ENCODE data around the gene CERS4.
A peak's percentile ranks its signal among the peaks of the same experiment; 100 is the strongest.

CERS4 gene

DNA sequence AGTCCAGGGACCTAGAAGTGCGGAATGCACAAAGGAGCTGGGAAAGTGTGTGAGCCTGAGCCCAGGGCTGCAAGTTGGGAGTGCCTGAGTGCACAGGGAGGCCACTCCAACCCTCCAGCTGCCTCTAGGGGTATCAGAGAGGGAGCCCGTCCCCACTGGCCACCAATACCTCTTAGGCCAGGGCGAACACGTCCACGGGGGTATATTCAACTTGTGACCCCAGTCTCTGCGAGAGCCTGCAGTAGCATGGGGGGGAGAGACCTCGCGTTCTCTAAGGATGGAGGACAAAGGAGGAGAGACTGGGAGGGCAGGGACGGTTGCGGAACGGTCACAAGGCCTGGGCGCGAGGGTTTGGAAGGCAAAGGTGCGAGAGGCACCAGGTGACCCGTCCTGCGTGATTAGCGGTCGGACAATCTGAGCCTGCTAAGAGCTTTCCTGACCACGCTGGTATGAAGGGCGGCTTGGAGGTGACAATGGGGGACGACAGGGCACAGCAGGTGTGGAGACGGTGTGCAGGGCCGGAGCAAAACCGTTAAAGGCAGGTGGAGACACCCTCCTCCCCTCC is 98.3 kb downstream of the CERS4 start:
- TF ChIP-seq, protein P1, sequence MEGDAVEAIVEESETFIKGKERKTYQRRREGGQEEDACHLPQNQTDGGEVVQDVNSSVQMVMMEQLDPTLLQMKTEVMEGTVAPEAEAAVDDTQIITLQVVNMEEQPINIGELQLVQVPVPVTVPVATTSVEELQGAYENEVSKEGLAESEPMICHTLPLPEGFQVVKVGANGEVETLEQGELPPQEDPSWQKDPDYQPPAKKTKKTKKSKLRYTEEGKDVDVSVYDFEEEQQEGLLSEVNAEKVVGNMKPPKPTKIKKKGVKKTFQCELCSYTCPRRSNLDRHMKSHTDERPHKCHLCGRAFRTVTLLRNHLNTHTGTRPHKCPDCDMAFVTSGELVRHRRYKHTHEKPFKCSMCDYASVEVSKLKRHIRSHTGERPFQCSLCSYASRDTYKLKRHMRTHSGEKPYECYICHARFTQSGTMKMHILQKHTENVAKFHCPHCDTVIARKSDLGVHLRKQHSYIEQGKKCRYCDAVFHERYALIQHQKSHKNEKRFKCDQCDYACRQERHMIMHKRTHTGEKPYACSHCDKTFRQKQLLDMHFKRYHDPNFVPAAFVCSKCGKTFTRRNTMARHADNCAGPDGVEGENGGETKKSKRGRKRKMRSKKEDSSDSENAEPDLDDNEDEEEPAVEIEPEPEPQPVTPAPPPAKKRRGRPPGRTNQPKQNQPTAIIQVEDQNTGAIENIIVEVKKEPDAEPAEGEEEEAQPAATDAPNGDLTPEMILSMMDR (IDR thresholded peaks at IDR 0.05; ENCODE audit: low read length, missing control alignments), result no peak
- DNase-seq (ENCODE audit: low read depth), result no peak
- H3K4me3 ChIP-seq (replicated peaks; ENCODE audit: low read depth, low read length), result peak overlapping the region; percentile 66

DNA sequence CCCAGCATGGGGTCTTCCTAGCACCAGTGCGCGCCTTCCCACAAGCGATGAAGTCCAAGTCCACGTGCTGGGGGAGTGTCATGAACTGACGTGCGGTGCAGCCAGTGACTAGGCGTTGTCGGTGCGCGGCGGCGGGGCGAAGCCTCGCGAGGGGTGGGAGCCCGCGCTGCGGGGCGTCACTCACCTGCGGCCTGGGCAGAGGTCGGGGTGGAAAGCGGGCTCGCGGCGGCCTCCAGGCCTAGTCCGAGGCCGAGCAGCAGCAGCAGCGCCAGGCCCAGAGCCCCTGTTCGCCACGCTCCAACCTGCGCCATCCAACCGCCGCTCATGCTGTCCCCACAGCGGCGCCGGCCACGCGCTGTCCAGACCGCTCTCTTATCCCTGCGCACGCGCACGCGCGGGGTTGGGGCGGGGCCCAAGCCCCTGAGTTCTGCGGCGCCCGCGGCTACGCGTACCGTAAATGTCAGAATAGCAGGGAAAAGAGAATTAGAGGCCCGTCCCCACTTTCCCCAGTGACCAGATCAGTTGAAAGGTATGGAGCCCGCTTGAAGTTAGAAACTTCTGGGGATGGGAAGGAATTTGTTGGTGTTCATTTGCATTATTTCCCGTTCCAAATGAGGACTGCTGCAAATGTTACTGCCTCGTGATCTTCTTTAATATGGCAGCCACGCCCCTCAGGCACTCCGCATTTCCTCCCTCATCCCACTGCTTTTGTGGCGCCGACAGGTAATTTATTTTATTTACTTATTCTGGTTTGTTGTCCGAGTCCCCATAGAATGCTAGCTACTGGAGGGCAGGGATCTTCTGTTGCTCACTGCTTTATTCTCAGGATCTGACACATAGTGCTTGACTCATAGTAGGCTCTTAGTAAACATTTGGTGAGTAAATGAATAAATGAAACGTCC is 99.0 kb downstream of the CERS4 start, which contains the start of gene CD320:
CD320 (minus strand) TSS at position 394 of the 902 bp plus-strand sequence; CDS start at position 326, 68 bp downstream.
- DNase-seq (ENCODE audit: low read depth), result peak; percentile 90
- peak within 1 kb of the TSS; percentile 66 for H3K4me3 ChIP-seq (replicated peaks; ENCODE audit: low read depth, low read length)
- TF ChIP-seq, protein P1 (IDR thresholded peaks at IDR 0.05; ENCODE audit: low read length, missing control alignments), result no peak

DNA sequence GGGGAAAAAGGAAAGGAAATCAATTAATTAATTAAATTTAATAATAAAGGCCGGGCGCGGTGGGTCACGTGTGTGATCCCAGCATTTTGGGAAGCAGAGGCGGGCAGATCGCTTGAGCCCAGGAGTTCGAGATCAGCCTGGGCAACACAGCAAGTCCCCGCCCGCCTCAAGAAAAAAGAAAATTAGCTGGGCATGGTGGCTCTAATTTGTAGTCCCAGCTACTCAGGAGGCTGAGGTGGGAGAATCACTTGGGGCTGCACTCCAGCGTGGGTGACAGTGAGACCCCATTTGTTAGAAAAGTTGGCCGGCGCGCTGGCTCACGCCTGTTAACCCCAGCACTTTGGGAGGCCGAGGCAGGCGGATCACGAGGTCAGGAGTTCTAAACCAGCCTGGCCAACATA is 99.7 kb downstream of the CERS4 start:
- DNase-seq (ENCODE audit: low read depth), result no peak
- peak overlapping the region; percentile 66 for H3K4me3 ChIP-seq (replicated peaks; ENCODE audit: low read depth, low read length)

DNA sequence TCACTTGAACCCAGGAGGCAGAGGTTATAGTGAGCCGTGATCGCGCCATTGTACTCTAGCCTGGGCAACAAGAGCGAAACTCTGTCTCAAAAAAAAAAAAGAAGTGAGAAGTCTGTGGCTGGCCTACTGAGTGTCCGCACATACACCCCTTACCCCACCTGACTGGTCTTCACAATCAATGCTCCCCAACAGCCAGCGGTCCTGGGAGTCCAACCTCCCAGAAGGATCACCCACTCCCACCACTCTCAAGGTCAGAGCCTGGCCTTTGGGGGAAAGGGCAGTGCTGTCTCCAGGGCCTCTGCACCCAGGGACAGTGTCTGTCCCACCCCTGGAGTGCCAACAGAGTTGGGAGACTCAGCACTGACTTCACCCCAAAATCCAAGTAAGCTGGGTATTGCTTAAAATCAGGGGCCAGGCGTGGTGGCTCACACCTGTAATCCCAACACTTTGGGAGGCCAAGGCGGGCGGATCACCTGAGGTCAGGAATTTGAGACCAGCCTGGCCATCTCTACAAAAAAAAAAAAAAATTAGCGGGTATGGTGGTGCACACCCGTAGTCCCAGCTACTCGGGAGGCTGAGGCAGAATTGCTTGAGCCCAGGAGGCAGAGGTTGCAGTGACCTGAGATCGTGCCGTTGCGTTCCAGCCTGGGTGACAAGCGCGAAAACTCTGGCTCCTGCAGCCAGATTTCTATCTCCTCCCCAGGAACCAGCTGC is 101.3 kb downstream of the CERS4 start:
- TF ChIP-seq, protein P1 (IDR thresholded peaks at IDR 0.05; ENCODE audit: low read length, missing control alignments), result no peak
- no peak overlapping the region for H3K4me3 ChIP-seq (replicated peaks; ENCODE audit: low read depth, low read length)
- DNase-seq (ENCODE audit: low read depth), result no peak

More for the DNA sequence above, 99.7 kb downstream of the CERS4 start:
- TF ChIP-seq, protein P1 (IDR thresholded peaks at IDR 0.05; ENCODE audit: low read length, missing control alignments), result no peak

DNA sequence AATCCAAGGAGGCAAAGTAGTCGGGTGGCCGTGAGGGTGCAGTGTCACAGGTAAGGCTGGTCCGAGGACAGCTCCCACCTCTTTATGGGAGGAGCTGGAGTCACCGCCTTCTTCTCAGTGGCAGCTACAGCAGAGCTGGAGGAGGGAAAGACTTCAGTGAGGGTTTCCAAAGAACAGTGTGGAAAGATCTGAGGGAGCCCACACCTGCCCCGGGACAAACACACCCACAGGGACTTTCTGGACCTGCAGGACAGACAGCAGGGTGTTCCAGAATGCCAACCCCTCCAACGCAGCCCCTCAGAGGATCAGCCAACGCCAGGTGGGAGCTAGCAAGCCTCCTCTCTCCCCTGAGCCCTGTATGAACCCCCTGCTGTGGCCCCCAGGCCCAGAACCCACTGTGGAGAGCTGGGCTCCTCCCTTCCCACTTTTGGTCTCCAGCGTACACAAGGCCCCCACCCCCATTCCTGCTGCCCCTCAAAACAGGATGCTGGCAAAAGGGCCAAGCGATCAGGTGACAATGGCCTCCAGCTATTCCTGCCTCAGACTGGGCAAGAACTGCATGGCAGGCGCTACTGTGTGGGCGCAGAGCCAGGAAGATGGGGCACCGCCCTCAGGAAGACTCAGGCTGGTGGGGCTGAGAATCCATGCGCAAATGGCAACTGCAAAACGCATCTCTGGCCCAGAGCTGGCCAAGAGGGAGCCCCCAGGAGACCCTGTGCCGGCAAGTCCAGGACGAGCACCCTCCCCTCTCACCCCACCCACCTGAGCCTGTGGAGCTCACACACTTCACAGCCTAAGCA is 102.5 kb downstream of the CERS4 start:
- no peak for DNase-seq (ENCODE audit: low read depth)
- H3K4me3 ChIP-seq (replicated peaks; ENCODE audit: low read depth, low read length), result no peak overlapping the region
- TF ChIP-seq, protein P1 (IDR thresholded peaks at IDR 0.05; ENCODE audit: low read length, missing control alignments), result no peak

Data from fibroblast of pulmonary artery (primary cell).